ENCODE measurements around the gene DUSP2.
"Not testable (repeated sequence)": the region's sequence is repeated elsewhere in the genome, so short reads cannot be mapped to it uniquely, and the experiment has no call there.

Gene DUSP2

GRCh38 chr2:96147593-96148201, 2.5 kb upstream of the DUSP2 start:
- no peak for DNase-seq (ENCODE audit: low spot score)

- DNase-seq (ENCODE audit: low spot score), result no peak
These were observed 1.8 kb upstream of the DUSP2 start for GRCh38 chr2:96146881-96147592.

GRCh38 chr2:96146153-96146880, 1.1 kb upstream of the DUSP2 start:
- DNase-seq (ENCODE audit: low spot score), result peak; percentile 43

GRCh38 chr2:96145848-96146152, 560 bp upstream of the DUSP2 start:
- DNase-seq (ENCODE audit: low spot score), result peak; percentile 15

GRCh38 chr2:96144481-96145035, 682 bp downstream of the DUSP2 start:
- no peak for DNase-seq (ENCODE audit: low spot score)

- DNase-seq (ENCODE audit: low spot score), result no peak
These were observed 1.3 kb downstream of the DUSP2 start for GRCh38 chr2:96143848-96144480.

GRCh38 chr2:96143231-96143847, 1.9 kb downstream of the DUSP2 start:
- DNase-seq (ENCODE audit: low spot score), result no peak

GRCh38 chr2:96142217-96143113, 2.8 kb downstream of the DUSP2 start:
- no peak for DNase-seq (ENCODE audit: low spot score)

GRCh38 chr2:96141624-96141967, 3.6 kb downstream of the DUSP2 start:
- DNase-seq (ENCODE audit: low spot score), result not testable (repeated sequence)

GRCh38 chr2:96140941-96141623, 4.2 kb downstream of the DUSP2 start:
- DNase-seq (ENCODE audit: low spot score), result no peak

- DNase-seq (ENCODE audit: low spot score), result no peak
These were observed 6.0 kb downstream of the DUSP2 start for GRCh38 chr2:96139181-96139758.

GRCh38 chr2:96138179-96139145, 6.8 kb downstream of the DUSP2 start, which contains the start of gene ASTL:
ASTL (minus strand) TSS chr2:96138502; CDS start chr2:96138436, 66 bp downstream.
- DNase-seq (ENCODE audit: low spot score), result no peak

- DNase-seq (ENCODE audit: low spot score), result no peak
These were observed 7.7 kb downstream of the DUSP2 start for GRCh38 chr2:96137321-96138178.

GRCh38 chr2:96136129-96136720, 9.0 kb downstream of the DUSP2 start:
- DNase-seq (ENCODE audit: low spot score), result no peak

- DNase-seq (ENCODE audit: low spot score), result no peak
These were observed 9.6 kb downstream of the DUSP2 start for GRCh38 chr2:96135621-96136020.

- no peak for DNase-seq (ENCODE audit: low spot score)
These were observed 10.1 kb downstream of the DUSP2 start for GRCh38 chr2:96135171-96135570.

- DNase-seq (ENCODE audit: low spot score), result no peak
These were observed 10.8 kb downstream of the DUSP2 start for GRCh38 chr2:96134421-96134820.

All from globus pallidus (tissue), 1 donor.